ENCODE results near the gene CDH24.

CDH24 gene

DNA sequence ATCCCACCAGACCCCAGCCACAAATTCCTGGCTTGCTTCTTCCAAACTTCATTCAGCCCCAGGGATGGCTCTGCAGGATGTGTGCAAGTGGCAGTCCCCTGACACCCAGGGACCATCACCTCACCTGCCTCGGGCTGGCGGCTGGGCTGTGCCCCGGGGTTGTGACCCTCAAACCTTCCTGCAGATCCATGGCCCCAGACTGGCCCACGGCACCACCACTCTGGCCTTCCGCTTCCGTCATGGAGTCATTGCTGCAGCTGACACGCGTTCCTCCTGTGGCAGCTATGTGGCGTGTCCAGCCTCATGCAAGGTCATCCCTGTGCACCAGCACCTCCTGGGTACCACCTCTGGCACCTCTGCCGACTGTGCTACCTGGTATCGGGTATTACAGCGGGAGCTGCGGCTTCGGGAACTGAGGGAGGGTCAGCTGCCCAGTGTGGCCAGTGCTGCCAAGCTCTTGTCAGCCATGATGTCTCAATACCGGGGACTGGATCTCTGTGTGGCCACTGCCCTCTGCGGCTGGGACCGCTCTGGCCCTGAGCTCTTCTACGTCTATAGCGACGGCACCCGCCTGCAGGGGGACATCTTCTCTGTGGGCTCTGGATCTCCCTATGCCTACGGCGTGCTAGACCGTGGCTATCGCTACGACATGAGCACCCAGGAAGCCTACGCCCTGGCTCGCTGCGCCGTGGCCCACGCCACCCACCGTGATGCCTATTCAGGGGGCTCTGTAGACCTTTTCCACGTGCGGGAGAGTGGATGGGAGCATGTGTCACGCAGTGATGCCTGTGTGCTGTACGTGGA lies 15.0 kb downstream of the CDH24 start, which contains the start of gene PSMB11:
Gene PSMB11, plus strand, starts transcription at position 51 of the 804 bp plus-strand sequence. Its CDS starts 14 bp downstream, at position 65.
- no peaks in the 10 kb centered on the region for H3K9me3 ChIP-seq (ENCODE audit: insufficient read depth, low read length, severe bottlenecking)
- no peak within 1 kb of the TSS for H2AFZ ChIP-seq (ENCODE audit: low read depth, low read length)
- no peaks in the 10 kb centered on the region for H3K79me2 ChIP-seq (ENCODE audit: insufficient read depth, low read length)
- DNase-seq (no peak), ATAC-seq (ENCODE audit: insufficient read depth, low read depth) (no peak)
- H3K9ac ChIP-seq (ENCODE audit: low read depth, low read length), result no peak within 1 kb of the TSS
- TF ChIP-seq, protein P1, sequence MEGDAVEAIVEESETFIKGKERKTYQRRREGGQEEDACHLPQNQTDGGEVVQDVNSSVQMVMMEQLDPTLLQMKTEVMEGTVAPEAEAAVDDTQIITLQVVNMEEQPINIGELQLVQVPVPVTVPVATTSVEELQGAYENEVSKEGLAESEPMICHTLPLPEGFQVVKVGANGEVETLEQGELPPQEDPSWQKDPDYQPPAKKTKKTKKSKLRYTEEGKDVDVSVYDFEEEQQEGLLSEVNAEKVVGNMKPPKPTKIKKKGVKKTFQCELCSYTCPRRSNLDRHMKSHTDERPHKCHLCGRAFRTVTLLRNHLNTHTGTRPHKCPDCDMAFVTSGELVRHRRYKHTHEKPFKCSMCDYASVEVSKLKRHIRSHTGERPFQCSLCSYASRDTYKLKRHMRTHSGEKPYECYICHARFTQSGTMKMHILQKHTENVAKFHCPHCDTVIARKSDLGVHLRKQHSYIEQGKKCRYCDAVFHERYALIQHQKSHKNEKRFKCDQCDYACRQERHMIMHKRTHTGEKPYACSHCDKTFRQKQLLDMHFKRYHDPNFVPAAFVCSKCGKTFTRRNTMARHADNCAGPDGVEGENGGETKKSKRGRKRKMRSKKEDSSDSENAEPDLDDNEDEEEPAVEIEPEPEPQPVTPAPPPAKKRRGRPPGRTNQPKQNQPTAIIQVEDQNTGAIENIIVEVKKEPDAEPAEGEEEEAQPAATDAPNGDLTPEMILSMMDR (IDR thresholded peaks at IDR 0.05; ENCODE audit: borderline replicate concordance, extremely low read depth, low read length, poor library complexity, severe bottlenecking), result no peak
- TF ChIP-seq EZH2 (IDR thresholded peaks at IDR 0.05; ENCODE audit: borderline replicate concordance, low read depth, low read length, severe bottlenecking), result no peak
- no peaks in the 10 kb centered on the region for H3K4me1 ChIP-seq (ENCODE audit: insufficient read depth, low read length)
- H3K27ac ChIP-seq (ENCODE audit: low read length), result no peak within 1 kb of the TSS
- H3K36me3 ChIP-seq (ENCODE audit: insufficient read depth, low read length), result no peaks in the 10 kb centered on the region
- H3K27me3 ChIP-seq (ENCODE audit: insufficient read depth, low read length, poor library complexity), result peaks cover 2% of the 10 kb centered on the region
- H3K4me3 ChIP-seq (ENCODE audit: low read depth in 1 of 2, low read length in 2 of 2), result no peak within 1 kb of the TSS
- no peak within 1 kb of the TSS for H3K4me2 ChIP-seq (ENCODE audit: insufficient read depth, low read length)
- no peaks in the 10 kb centered on the region for H4K20me1 ChIP-seq (ENCODE audit: insufficient read depth, low read length)

- H3K4me3 ChIP-seq (ENCODE audit: low read depth in 1 of 2, low read length in 2 of 2), result no peak overlapping the region
- H3K27ac ChIP-seq (ENCODE audit: low read length), result no peak overlapping the region
- no peak overlapping the region for H3K9ac ChIP-seq (ENCODE audit: low read depth, low read length)
- no peak overlapping the region for H3K4me2 ChIP-seq (ENCODE audit: insufficient read depth, low read length)
- H2AFZ ChIP-seq (ENCODE audit: low read depth, low read length), result no peak overlapping the region
- H3K9me3 ChIP-seq (ENCODE audit: insufficient read depth, low read length, severe bottlenecking), result no peaks in the 10 kb centered on the region
- TF ChIP-seq, protein P1 (IDR thresholded peaks at IDR 0.05; ENCODE audit: borderline replicate concordance, extremely low read depth, low read length, poor library complexity, severe bottlenecking), result no peak
- no peak for TF ChIP-seq EZH2 (IDR thresholded peaks at IDR 0.05; ENCODE audit: borderline replicate concordance, low read depth, low read length, severe bottlenecking)
- no peaks in the 10 kb centered on the region for H3K4me1 ChIP-seq (ENCODE audit: insufficient read depth, low read length)
- H3K27me3 ChIP-seq (ENCODE audit: insufficient read depth, low read length, poor library complexity), result peaks cover 2% of the 10 kb centered on the region
- no peaks in the 10 kb centered on the region for H4K20me1 ChIP-seq (ENCODE audit: insufficient read depth, low read length)
- ATAC-seq (ENCODE audit: insufficient read depth, low read depth), result no peak
- H3K79me2 ChIP-seq (ENCODE audit: insufficient read depth, low read length), result no peaks in the 10 kb centered on the region
- DNase-seq, result no peak
- no peaks in the 10 kb centered on the region for H3K36me3 ChIP-seq (ENCODE audit: insufficient read depth, low read length)
These were observed 15.6 kb downstream of the CDH24 start for GRCh38 chr14:23041729-23042128.

DNA sequence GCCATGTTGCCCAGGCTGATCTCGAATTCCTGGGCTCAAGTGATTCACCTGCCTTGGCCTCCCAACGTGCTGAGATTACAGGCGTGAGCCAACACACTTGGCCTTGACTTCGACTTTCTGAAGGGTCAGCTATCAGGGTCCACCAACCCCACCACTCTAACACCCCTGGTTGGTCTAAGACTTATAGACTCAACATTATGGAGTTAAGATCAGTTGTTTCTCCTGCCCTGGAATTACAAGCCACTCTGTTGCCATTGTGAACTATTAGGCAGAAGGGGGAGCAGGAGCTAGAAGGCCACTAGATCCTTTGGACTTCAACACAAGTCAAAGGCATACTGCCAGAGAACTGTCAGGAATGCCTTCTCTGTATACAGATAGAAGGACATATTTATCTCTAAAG lies 17.2 kb downstream of the CDH24 start:
- H3K36me3 ChIP-seq (ENCODE audit: insufficient read depth, low read length), result no peaks in the 10 kb centered on the region
- no peak overlapping the region for H3K27ac ChIP-seq (ENCODE audit: low read length)
- peaks cover 2% of the 10 kb centered on the region for H3K27me3 ChIP-seq (ENCODE audit: insufficient read depth, low read length, poor library complexity)
- H3K9me3 ChIP-seq (ENCODE audit: insufficient read depth, low read length, severe bottlenecking), result no peaks in the 10 kb centered on the region
- no peak overlapping the region for H3K4me3 ChIP-seq (ENCODE audit: low read depth in 1 of 2, low read length in 2 of 2)
- H3K4me2 ChIP-seq (ENCODE audit: insufficient read depth, low read length), result no peak overlapping the region
- ATAC-seq (ENCODE audit: insufficient read depth, low read depth) (no peak), DNase-seq (no peak)
- H4K20me1 ChIP-seq (ENCODE audit: insufficient read depth, low read length), result no peaks in the 10 kb centered on the region
- H3K9ac ChIP-seq (ENCODE audit: low read depth, low read length), result no peak overlapping the region
- TF ChIP-seq, protein P1 (IDR thresholded peaks at IDR 0.05; ENCODE audit: borderline replicate concordance, extremely low read depth, low read length, poor library complexity, severe bottlenecking), result no peak
- no peak for TF ChIP-seq EZH2 (IDR thresholded peaks at IDR 0.05; ENCODE audit: borderline replicate concordance, low read depth, low read length, severe bottlenecking)
- H2AFZ ChIP-seq (ENCODE audit: low read depth, low read length), result no peak overlapping the region
- H3K4me1 ChIP-seq (ENCODE audit: insufficient read depth, low read length), result peaks cover 9% of the 10 kb centered on the region
- no peaks in the 10 kb centered on the region for H3K79me2 ChIP-seq (ENCODE audit: insufficient read depth, low read length)
